DOHH2 (cell line): ENCODE measurements around the gene ZSCAN18.

Source experiments
- H3F3A ChIP-seq: fragments of 200-600 bp; sonication (generic), shearing (Covaris generic); 2 replicates; pipeline ENCODE4 v1.6.0; 2016; ENCODE audit warnings: antibody characterized with exemption, mild to moderate bottlenecking; ENCODE audit not compliant: control insufficient read depth, insufficient read depth
- H3K27ac ChIP-seq: fragments of 200-600 bp; sonication (generic); 2 replicates; pipeline ENCODE4 v1.5.1; 2014; ENCODE audit warnings: low read depth, mild to moderate bottlenecking, low read length, moderate library complexity
- H3K27me3 ChIP-seq: fragments of 200-600 bp; sonication (generic); 2 replicates; pipeline ENCODE4 v1.6.1; 2014; ENCODE audit warnings: mild to moderate bottlenecking, low read length, mixed read lengths; ENCODE audit not compliant: control insufficient read depth
- H3K36me3 ChIP-seq: fragments of 200-600 bp; sonication (generic); 2 replicates; pipeline ENCODE4 v1.6.1; 2014; ENCODE audit warnings: mild to moderate bottlenecking, low read length, moderate library complexity, mixed read lengths; ENCODE audit not compliant: control insufficient read depth
- H3K4me1 ChIP-seq: fragments of 200-600 bp; sonication (generic); 2 replicates; pipeline ENCODE4 v1.6.1; 2014; ENCODE audit warnings: mild to moderate bottlenecking, low read length, mixed read lengths; ENCODE audit not compliant: control insufficient read depth
- H3K4me2 ChIP-seq: fragments of 200-600 bp; sonication (generic); 2 replicates; pipeline ENCODE4 v1.6.0; 2014; ENCODE audit warnings: mild to moderate bottlenecking, low read length, moderate library complexity
- H3K4me3 ChIP-seq: fragments of 200-600 bp; sonication (generic); 2 replicates; pipeline ENCODE4 v1.5.1; 2014; ENCODE audit warnings: mild to moderate bottlenecking, low read length, mixed read lengths
- H3K79me2 ChIP-seq: fragments of 200-600 bp; sonication (generic); 2 replicates; pipeline ENCODE4 v1.6.1; 2014; ENCODE audit warnings: mild to moderate bottlenecking, low read length, mixed read lengths; ENCODE audit not compliant: control insufficient read depth
- H3K9me2 ChIP-seq: fragments of 200-600 bp; sonication (generic); replicated peaks from 2 replicates; pipeline ENCODE4 v1.6.1; 2014; ENCODE audit warnings: mild to moderate bottlenecking, low read length, mixed read lengths; ENCODE audit not compliant: control insufficient read depth
- H3K9me3 ChIP-seq: fragments of 200-600 bp; sonication (generic); 2 replicates; pipeline ENCODE4 v1.6.1; 2014; ENCODE audit warnings: antibody characterized with exemption, low read length, mixed read lengths; ENCODE audit not compliant: control insufficient read depth, insufficient read depth
- H4K20me1 ChIP-seq: fragments of 200-600 bp; sonication (generic); 2 replicates; pipeline ENCODE4 v1.6.0; 2014; ENCODE audit warnings: low read depth, mild to moderate bottlenecking, antibody characterized with exemption, low read length, moderate library complexity; ENCODE audit not compliant: control insufficient read depth, insufficient read depth
- CTCF ChIP-seq: fragments of 200-600 bp; sonication (generic); IDR thresholded peaks from one replicate; pipeline ENCODE4 v1.5.1; 2014; ENCODE audit warnings: antibody characterized with exemption, mild to moderate bottlenecking, low read depth, low read length; ENCODE audit not compliant: poor library complexity, severe bottlenecking
- EZH2phosphoT487 ChIP-seq: fragments of 200-600 bp; sonication (generic); IDR thresholded peaks from 2 replicates; pipeline ENCODE4 v1.6.1; 2017; ENCODE audit warnings: borderline replicate concordance, mild to moderate bottlenecking, antibody characterized with exemption, low read length, moderate library complexity, mixed read lengths

Gene ZSCAN18

GRCh38 chr19:58086825-58087710, 11.0 kb downstream of the ZSCAN18 start:
- no peak overlapping the region for H3K4me3 ChIP-seq
- no peaks in the 10 kb centered on the region for H3K9me2 ChIP-seq
- TF ChIP-seq CTCF (no peak), EZH2phosphoT487 (no peak)
- H3K27me3 ChIP-seq: no peaks in the 10 kb centered on the region
- H3K4me1 ChIP-seq: no peaks in the 10 kb centered on the region
- H3K79me2 ChIP-seq: no peaks in the 10 kb centered on the region
- H3K4me2 ChIP-seq: no peak overlapping the region
- H4K20me1 ChIP-seq: no peaks in the 10 kb centered on the region
- H3K36me3 ChIP-seq: no peaks in the 10 kb centered on the region
- H3K9me3 ChIP-seq: peaks cover 40% of the 10 kb centered on the region
- H3K27ac ChIP-seq: no peak overlapping the region
- H3F3A ChIP-seq: no peaks in the 10 kb centered on the region

- no peaks in the 10 kb centered on the region for H3K36me3 ChIP-seq
- no peaks in the 10 kb centered on the region for H3K79me2 ChIP-seq
- H3K27me3 ChIP-seq: no peaks in the 10 kb centered on the region
- TF ChIP-seq EZH2phosphoT487 (no peak), CTCF (no peak)
- no peaks in the 10 kb centered on the region for H3K4me1 ChIP-seq
- H3K4me3 ChIP-seq: no peak overlapping the region
- H3K4me2 ChIP-seq: no peak overlapping the region
- no peaks in the 10 kb centered on the region for H4K20me1 ChIP-seq
- H3K27ac ChIP-seq: no peak overlapping the region
- H3K9me2 ChIP-seq: no peaks in the 10 kb centered on the region
- H3K9me3 ChIP-seq: peaks cover 45% of the 10 kb centered on the region
- no peaks in the 10 kb centered on the region for H3F3A ChIP-seq
Observed at GRCh38 chr19:58085348-58085875, 12.6 kb downstream of the ZSCAN18 start.

GRCh38 chr19:58084596-58085347, 13.3 kb downstream of the ZSCAN18 start:
- Histone ChIP-seq H3K4me1 (no peaks in the 10 kb centered on the region), H3K36me3 (no peaks in the 10 kb centered on the region), H3K79me2 (no peaks in the 10 kb centered on the region), H3K9me3 (peaks cover 43% of the 10 kb centered on the region), H3K4me3 (no peak overlapping the region), H3K4me2 (no peak overlapping the region), H4K20me1 (no peaks in the 10 kb centered on the region), H3F3A (no peaks in the 10 kb centered on the region), H3K9me2 (no peaks in the 10 kb centered on the region), H3K27ac (no peak overlapping the region), H3K27me3 (no peaks in the 10 kb centered on the region)
- TF ChIP-seq CTCF (no peak), EZH2phosphoT487 (no peak)
